ENCODE data around the gene TMEM109. TPM values are rescaled to one million over a fixed set of nuclear protein-coding genes. Genes with fewer than 3 reads are reported as not detected.

TMEM109 gene
- total and polyA plus RNA-seq, 9 of the 15 experiments (the other 6 are each of a cell fraction or from before 2014, with no cell fraction given), result 9.2 to 71.3 (median 30.5) TPM

- 0% methylated on average over 13 of the region's 16 CpGs for WGBS (ENCODE audit: insufficient coverage, low coverage, missing lambda C conversion rate)
- Histone ChIP-seq H3K4me2 (ENCODE audit: insufficient read depth, low read length) (no peak within 1 kb of the TSS), H3K4me3 (no peak within 1 kb of the TSS)
These were observed 57.6 kb downstream of the TMEM109 start, which contains the start of gene CD6 for GRCh38 chr11:60971520-60971919. TSS of gene CD6 (plus strand) at chr11:60971680. CDS start at chr11:60971866, 186 bp downstream.

More at GRCh38 chr11:60971520-60971919, 57.6 kb downstream of the TMEM109 start, which contains the start of gene CD6:
- Histone ChIP-seq H3K9me1 (ENCODE audit: control insufficient read depth, insufficient read depth, low read length) (no peaks in the 10 kb centered on the region), H3K9me3 (replicated peaks; ENCODE audit: control insufficient read depth, insufficient read depth, low read depth, low read length) (no peaks in the 10 kb centered on the region), H3K27me3 (ENCODE audit: control insufficient read depth in 2 of 2, insufficient read depth in 2 of 2, low read length in 2 of 2) (peaks cover 20 to 59% of the 10 kb centered on the region in 2 experiments; a peak in 4 of 5 replicates), H4K20me1 (replicated peaks; ENCODE audit: control insufficient read depth, insufficient read depth, low read length) (no peaks in the 10 kb centered on the region), H3K27ac (ENCODE audit: extremely low read depth, low read depth, low read length) (no peak within 1 kb of the TSS), H3K4me1 (replicated peaks in 1 of 2; ENCODE audit: control insufficient read depth in 2 of 2, insufficient read depth in 2 of 2, low read length in 2 of 2) (peaks cover 0 to 4% of the 10 kb centered on the region in 2 experiments; a peak in 1 of 5 replicates), H2AFZ (ENCODE audit: low read depth, low read length) (no peak within 1 kb of the TSS), H3K36me3 (ENCODE audit: control insufficient read depth, insufficient read depth, low read length) (no peaks in the 10 kb centered on the region), H3K9ac (ENCODE audit: insufficient read depth in 1 of 2, low read depth in 2 of 2, low read length in 2 of 2) (no peak within 1 kb of the TSS; a peak in 1 of 4 replicates), H3K79me2 (ENCODE audit: control insufficient read depth, insufficient read depth, low read length) (no peaks in the 10 kb centered on the region)
- ChIA-PET CTCF (ENCODE audit: low intra/inter-chr PET ratio) (interaction anchor here (1.4 kb wide), 1 partner anchor 27 kb away, joined by 4 read pairs; no protein-coding TSS in a partner anchor), POLR2A (interaction anchor here (0.6 to 1.1 kb wide), 3 partner anchors 51 to 285 kb away, joined by 3 read pairs; no protein-coding TSS in a partner anchor)
- DNase-seq (ENCODE audit: extremely low read depth in 1 of 4, low spot score in 3 of 4), result no peak
- intact Hi-C loops (cut with micrococcal nuclease), result no loop called here
- ATAC-seq, result no peak
- TF ChIP-seq STAT5A (IDR thresholded peaks at IDR 0.05; ENCODE audit: borderline replicate concordance, low read length), result no peak
- TF ChIP-seq CBX1 (IDR thresholded peaks at IDR 0.05; ENCODE audit: low read depth), result no peak
- TF ChIP-seq TFAP4 (CRISPR knock-in tag; IDR thresholded peaks at IDR 0.05; ENCODE audit: borderline replicate concordance), result no peak
- TF ChIP-seq STAG1 (CRISPR knock-in tag; IDR thresholded peaks at IDR 0.05; ENCODE audit: borderline replicate concordance), result no peak
- no peak for TF ChIP-seq ZNF311 (CRISPR knock-in tag; IDR thresholded peaks at IDR 0.05)
- TF ChIP-seq HOMEZ (CRISPR knock-in tag; IDR thresholded peaks at IDR 0.05), result no peak
- no peak for TF ChIP-seq ZNF121 (CRISPR knock-in tag; conservative IDR thresholded peaks at IDR 0.05)
- no peak for TF ChIP-seq SP2 (IDR thresholded peaks at IDR 0.05; ENCODE audit: extremely low read depth, low read depth, low read length, poor library complexity, severe bottlenecking)
- no peak for TF ChIP-seq SOX6 (IDR thresholded peaks at IDR 0.05)
- no peak for TF ChIP-seq STAT5B (CRISPR knock-in tag; IDR thresholded peaks at IDR 0.05)
- TF ChIP-seq ZNF445 (CRISPR knock-in tag; IDR thresholded peaks at IDR 0.05; ENCODE audit: low read depth), result no peak
- TF ChIP-seq PURB (CRISPR knock-in tag; IDR thresholded peaks at IDR 0.05; ENCODE audit: low read depth), result no peak
- no peak for TF ChIP-seq KDM4B (IDR thresholded peaks at IDR 0.05; ENCODE audit: borderline replicate concordance in 2 of 2, low read depth in 1 of 2)
- no peak for TF ChIP-seq TEAD4 (IDR thresholded peaks at IDR 0.05; ENCODE audit: low read length)
- TF ChIP-seq TEAD4 (CRISPR knock-in tag; IDR thresholded peaks at IDR 0.05; ENCODE audit: borderline replicate concordance), result no peak
- TF ChIP-seq SREBF2 (CRISPR knock-in tag; IDR thresholded peaks at IDR 0.05), result no peak
- BruUV-seq (replicated peaks), result no TSS peak
- FAIRE-seq, result no peak
- in situ Hi-C loops (cut with MboI), result no loop called here

Data from K562 (cell line).